ENCODE results near the gene DHX15. TPM values are rescaled to one million over a fixed set of nuclear protein-coding genes. Genes with fewer than 3 reads are reported as not detected.

Gene DHX15
- total RNA-seq, 1 experiment from 2014 or later: 229 TPM

DNA sequence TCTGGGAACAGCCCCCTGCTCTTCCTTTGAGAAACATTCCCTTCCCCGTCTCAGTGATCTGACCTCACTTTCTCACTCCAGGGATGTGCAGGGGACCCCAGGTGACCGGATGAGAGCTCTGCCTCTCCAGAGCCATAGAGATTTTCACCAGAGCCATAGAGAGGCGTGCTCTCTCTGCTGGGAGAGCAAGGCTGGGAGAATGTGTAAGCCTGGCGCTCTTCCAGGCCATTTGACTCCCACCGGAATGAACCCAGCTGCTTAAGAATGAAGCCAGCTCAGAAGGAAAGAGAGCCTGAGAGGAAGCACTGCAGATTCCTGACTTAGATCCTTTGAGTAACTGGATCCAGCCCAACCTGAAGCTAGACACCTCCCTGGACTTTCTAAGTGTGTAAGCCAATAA is 106.4 kb downstream of the DHX15 start:
- Histone ChIP-seq H3K9me2 (replicated peaks; ENCODE audit: low read length) (no peaks in the 10 kb centered on the region), H3K4me3 (ENCODE audit: low read length) (no peak overlapping the region), H3K27me3 (ENCODE audit: low read length) (no peaks in the 10 kb centered on the region), H3K9ac (ENCODE audit: low read length) (no peak overlapping the region), H3K9me3 (ENCODE audit: low read length) (no peaks in the 10 kb centered on the region), H4K20me1 (ENCODE audit: low read length) (no peaks in the 10 kb centered on the region), H3K27ac (ENCODE audit: low read length) (no peak overlapping the region), H2AFZ (ENCODE audit: low read length) (no peak overlapping the region), H3K36me3 (ENCODE audit: low read depth, low read length) (no peaks in the 10 kb centered on the region), H3K4me1 (ENCODE audit: insufficient read depth, low read length) (no peaks in the 10 kb centered on the region), H3F3A (ENCODE audit: low read length, unreplicated experiment) (no peaks in the 10 kb centered on the region), H3K79me2 (ENCODE audit: low read length) (no peaks in the 10 kb centered on the region), H3K4me2 (ENCODE audit: low read length) (no peak overlapping the region)
- TF ChIP-seq EZH2 (IDR thresholded peaks at IDR 0.05; ENCODE audit: low read length, unreplicated experiment) (no peak), EZH2phosphoT487 (IDR thresholded peaks at IDR 0.05; ENCODE audit: borderline replicate concordance, low read length) (no peak)
- TF ChIP-seq, protein P1, sequence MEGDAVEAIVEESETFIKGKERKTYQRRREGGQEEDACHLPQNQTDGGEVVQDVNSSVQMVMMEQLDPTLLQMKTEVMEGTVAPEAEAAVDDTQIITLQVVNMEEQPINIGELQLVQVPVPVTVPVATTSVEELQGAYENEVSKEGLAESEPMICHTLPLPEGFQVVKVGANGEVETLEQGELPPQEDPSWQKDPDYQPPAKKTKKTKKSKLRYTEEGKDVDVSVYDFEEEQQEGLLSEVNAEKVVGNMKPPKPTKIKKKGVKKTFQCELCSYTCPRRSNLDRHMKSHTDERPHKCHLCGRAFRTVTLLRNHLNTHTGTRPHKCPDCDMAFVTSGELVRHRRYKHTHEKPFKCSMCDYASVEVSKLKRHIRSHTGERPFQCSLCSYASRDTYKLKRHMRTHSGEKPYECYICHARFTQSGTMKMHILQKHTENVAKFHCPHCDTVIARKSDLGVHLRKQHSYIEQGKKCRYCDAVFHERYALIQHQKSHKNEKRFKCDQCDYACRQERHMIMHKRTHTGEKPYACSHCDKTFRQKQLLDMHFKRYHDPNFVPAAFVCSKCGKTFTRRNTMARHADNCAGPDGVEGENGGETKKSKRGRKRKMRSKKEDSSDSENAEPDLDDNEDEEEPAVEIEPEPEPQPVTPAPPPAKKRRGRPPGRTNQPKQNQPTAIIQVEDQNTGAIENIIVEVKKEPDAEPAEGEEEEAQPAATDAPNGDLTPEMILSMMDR (conservative IDR thresholded peaks at IDR 0.05; ENCODE audit: low read depth, low read length): no peak
- POLR2A ChIA-PET (ENCODE audit: unreplicated experiment): no interaction called here
- no TSS peak for BruUV-seq (replicated peaks)
- CTCF ChIA-PET: no interaction called here
- ATAC-seq (no peak), DNase-seq (peak; percentile 9)
- intact Hi-C loops (cut with micrococcal nuclease): loop anchor here (10.0 kb wide), 2 partner anchors 437 to 667 kb away; partner anchors contain the start of gene CCDC149

Small RNA genes lying within 50 kb of the gene (microRNA-seq; reads per million reads assigned to microRNA genes)
- not detected for gene MIR573 (ENCODE audit: unreplicated experiment)

Other genes with a start within 250 kb of the DHX15 start
- gene SOD3, start 211.0 kb upstream of the DHX15 start, total RNA-seq (2014; rRNA removed): 10.7 and 16.4 TPM in 2 replicates

Measured in PC-3 (cell line).